IPS DF 19.7 (cell line): ENCODE data around the gene SLC6A17.

Experiments used
- DNase-seq: peaks from one replicate; pipeline ENCODE4 v3.0.0-alpha.2; 2013; ENCODE audit warnings: low read depth, low spot score

SLC6A17 gene

DNA sequence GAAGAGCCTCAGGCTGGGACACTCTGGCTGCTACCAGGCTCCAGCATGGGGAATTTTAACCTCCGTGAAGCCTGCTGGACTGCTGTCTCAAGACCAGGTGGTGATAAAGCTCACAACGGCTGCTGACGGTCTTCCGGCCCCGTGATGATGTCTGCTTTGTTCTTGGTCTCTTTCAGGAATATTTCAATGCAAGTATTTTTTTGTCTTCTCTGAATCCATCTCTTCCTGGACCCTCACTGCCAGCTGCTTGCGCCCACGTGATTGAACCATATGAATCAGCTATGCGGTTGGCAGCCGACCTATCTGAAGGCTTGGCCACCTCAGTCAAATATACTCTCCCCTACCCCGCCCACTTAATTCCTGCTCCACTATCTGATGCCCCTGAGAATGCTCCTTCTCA is 14.6 kb upstream of the SLC6A17 start:
- DNase-seq, result no peak

- peak; percentile 45 for DNase-seq
Observed at GRCh38 chr1:110136911-110137310, 13.4 kb upstream of the SLC6A17 start.

GRCh38 chr1:110138956-110139355 is 11.3 kb upstream of the SLC6A17 start:
- DNase-seq, result no peak

GRCh38 chr1:110144366-110144765 is 5.9 kb upstream of the SLC6A17 start:
- DNase-seq, result no peak

GRCh38 chr1:110148961-110149360 is 1.3 kb upstream of the SLC6A17 start:
- no peak for DNase-seq

GRCh38 chr1:110151175-110151669 is 928 bp downstream of the SLC6A17 start:
- no peak for DNase-seq

- no peak for DNase-seq
Observed at GRCh38 chr1:110152133-110152785, 2.0 kb downstream of the SLC6A17 start.

GRCh38 chr1:110153407-110153950 is 3.2 kb downstream of the SLC6A17 start:
- DNase-seq, result no peak

DNA sequence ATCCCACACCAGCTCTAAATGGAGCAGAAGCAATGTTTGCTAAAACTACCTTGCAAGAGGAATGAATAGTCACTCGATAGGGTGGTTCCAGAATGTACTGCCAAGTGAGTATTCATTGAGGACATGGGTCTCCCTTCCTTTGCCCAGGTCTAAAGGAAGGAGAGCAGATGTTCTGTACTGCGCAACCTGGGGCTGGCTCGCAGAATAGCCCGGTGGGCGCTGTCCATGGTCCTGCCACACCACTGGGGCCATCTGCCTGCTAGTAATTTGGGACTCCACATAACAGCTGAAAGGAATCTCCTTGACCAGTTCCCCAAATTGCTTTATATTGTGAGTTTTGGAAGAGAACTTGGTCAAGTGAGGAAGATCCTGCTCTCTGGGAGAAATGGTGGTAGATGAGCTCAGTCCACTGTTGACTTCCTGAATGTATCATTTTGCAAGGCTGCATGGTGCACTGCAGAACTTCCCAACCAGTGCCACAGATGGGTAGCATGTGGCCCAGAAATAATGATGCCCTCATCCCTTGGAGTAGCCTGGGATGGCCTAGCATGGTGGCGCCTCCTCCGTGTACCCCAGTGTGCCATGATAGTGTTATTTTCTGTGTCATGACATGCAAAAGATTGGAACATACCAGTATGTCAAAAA is 5.7 kb downstream of the SLC6A17 start:
- DNase-seq, result no peak

DNA sequence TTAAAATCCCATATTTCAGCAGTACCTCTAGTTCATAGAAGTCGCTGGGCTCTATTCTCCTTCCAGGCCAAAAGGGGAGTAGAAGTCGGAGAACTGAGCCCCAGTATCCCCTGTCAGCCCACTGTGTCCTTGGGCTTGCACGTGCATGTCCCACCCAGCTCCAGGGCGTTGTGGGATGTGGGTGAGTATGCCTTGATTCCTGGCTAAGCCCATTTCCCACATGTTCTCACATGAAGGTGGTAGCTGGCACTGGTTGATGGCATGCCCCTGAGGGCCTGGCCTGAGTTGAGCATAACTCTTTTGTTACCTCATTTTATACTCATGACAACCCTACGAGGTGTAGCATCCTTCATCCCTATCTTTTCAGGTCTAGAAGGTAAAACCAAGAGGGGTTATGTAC is 8.0 kb downstream of the SLC6A17 start:
- DNase-seq, result no peak

GRCh38 chr1:110159168-110159567 is 8.9 kb downstream of the SLC6A17 start:
- DNase-seq, result no peak

DNA sequence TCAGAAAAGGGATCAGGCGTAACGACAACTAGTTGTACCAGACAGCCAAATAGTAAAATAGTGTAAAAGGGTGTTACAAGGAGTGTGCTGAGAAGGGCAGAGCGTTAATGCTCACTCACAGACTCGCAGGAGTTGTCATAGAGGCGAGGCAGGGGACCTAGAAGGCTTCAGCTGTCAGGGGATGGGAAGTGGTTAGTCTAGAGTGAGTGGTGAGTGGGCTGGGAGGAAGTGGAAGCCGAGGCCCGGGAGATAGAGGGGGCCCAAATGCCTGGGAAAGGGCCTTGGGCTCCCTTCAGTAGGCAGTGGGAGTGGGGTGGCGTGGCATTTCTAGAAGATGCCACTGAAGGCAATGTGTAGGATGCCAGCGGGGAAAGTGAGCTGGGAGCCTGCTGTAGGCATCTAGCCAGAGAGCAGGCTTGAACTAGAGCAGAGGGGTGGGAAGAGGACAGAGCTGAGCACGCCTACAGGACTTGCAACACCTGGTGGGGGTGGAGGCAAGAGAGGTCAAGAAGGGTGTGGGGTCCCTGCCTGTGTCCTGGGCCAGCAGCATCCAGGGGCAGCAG is 10.3 kb downstream of the SLC6A17 start:
- no peak for DNase-seq

- DNase-seq, result no peak
Observed at GRCh38 chr1:110161165-110161564, 10.9 kb downstream of the SLC6A17 start.

- DNase-seq, result no peak
Observed at GRCh38 chr1:110161849-110162248, 11.6 kb downstream of the SLC6A17 start.

- no peak for DNase-seq
Observed at GRCh38 chr1:110163591-110163990, 13.3 kb downstream of the SLC6A17 start.

DNA sequence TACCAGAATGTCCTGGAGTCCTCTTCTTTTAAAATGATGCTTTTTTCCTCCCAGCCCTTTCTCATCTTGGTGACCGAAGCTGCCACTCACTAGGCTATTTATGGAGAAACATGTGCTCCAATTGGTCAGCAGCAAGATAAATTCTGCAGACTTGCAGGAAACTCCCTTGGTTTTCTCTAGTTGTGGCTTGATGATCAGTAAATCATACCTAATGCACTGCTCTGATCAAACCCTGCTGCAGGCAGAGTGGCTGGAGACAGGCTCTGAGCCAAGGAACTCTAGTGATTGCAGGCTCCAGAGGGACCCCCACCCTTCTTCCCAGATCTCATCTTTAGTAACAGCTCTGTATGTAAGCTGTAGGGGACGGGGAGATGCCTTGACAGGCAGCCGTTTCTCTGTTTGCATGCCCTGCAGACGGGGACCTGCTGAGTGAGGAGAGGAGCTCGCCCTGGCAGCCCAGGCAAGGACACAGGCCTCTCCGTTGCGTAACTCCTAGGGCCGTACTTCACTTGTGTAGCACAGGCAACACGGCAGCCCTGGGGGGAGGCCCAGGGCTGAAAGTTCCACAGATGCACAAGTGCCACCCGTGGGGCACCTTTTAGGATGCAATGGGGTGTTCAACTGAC is 14.5 kb downstream of the SLC6A17 start:
- DNase-seq, result no peak

DNA sequence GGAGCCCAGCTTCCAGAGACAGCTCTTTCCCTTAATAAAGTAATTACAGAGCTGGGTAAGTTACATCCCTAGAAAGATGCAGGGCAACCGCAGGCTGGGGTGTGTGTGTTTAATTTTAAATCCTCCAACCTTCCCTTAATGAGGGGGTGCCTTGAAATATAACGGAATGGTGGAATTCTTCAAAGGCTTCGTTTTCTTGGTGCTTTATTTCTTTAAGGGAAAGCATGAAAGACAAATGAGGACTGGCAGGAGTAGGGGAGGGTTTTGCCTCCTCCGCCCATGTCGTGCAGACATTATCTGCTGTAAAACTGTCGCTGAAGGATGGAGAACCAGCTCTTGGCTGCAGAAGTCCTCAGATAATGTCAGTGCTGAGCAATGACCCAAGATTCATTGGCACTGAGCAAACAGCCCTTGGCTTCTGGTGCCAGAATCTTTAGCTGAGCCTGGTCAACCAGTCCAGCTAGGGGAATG is 15.5 kb downstream of the SLC6A17 start:
- no peak for DNase-seq

- DNase-seq, result no peak
Observed at GRCh38 chr1:110166861-110167260, 16.6 kb downstream of the SLC6A17 start.

DNA sequence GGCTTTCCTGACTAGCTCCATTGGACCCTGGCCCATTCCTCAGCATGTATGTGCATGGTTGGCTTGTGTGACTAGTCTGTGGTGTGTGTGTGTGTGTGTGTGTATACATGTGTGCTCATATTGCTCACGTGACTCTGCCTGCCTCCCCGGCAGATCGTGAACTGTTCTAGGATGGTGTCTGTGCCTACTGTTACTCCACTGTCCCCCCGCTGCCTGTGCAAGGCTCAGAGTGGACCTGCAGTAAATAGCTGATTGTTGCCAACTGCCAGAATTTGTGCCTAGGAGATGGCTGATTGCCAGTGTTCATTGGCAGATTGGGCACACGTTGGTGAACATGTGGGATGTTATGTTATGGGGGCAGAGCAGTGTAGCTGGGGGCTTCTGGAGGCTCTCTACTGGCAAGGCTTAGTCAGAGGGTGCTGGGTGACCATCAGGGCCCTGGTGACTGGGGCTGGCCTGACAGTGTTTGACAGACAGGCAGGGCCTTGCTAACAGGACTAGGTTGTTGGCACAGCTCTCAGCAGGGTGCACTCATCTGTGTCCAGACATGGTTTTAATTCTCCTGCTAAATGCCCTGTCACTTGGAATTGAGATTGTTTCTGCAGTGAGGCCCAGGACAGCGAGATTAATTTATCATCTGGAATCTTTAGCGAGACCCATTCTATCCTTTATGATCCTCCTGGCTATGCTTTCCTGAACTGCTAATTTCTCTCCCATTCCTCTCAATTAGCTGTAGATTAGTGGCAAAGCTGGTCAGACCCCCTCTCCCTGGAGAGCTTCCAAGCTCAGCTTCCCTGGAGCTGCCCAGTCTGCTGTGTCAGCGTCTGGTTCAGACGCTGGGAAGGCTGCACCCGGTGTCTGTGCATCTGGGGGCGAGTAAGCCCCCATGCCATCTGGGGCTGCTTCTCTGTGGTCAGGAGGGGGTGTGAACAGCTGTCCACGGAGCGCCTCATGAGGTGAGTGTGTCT is 20.8 kb downstream of the SLC6A17 start:
- DNase-seq, result no peak

DNA sequence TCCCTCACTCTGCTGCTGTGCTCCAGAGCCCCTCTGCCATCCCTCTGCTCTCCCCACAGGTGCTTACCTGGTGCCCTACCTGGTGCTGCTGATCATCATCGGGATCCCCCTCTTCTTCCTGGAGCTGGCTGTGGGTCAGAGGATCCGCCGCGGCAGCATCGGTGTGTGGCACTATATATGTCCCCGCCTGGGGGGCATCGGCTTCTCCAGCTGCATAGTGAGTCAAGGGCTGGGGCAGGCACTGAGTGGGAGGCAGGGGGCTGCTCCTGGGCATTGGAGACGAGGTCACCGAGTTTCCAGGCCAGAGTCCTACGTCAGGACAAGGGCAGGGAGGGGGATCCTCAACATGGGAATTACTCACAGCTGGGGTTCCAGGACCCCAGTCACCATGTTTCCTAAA is 21.7 kb downstream of the SLC6A17 start:
- no peak for DNase-seq
